ENCODE data around the gene SLC6A8.
"Not testable (repeated sequence)": the region's sequence is repeated elsewhere in the genome, so short reads cannot be mapped to it uniquely, and the experiment has no call there.

Gene SLC6A8

DNA sequence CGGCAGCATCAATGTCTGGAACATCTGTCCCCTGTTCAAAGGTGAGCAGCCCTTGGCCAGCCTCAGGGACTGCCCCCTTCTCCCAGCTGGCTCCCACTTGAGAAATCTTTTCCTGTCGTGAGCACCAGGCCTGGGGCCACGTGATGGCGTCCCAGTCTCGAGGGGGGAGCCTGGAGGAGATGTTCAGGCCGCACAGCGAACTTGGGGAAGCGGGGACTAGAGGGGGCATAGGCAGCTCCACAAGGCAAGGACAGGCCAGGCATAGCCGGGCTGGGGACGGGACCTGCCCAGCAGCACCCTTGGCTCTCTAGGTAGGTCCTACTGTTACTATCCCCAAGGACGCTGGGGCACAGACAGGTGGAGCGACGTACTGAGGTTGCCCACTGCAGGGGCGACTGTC lies 2.7 kb downstream of the SLC6A8 start:
- peaks cover 3% of the 10 kb centered on the region in 2 donors for H3K36me3 Mint-ChIP-seq
- H3K4me3 Mint-ChIP-seq = no peak overlapping the region
- H3K27me3 Mint-ChIP-seq = peaks cover 17 to 23% of the 10 kb centered on the region in 2 donors
- DNase-seq = no peak
- H3K27ac Mint-ChIP-seq = no peak overlapping the region
- H3K9me3 Mint-ChIP-seq = no peaks in the 10 kb centered on the region
- H3K4me1 Mint-ChIP-seq = peaks cover 4 to 19% of the 10 kb centered on the region in 2 donors
- ATAC-seq (replicated peaks) = no peak

DNA sequence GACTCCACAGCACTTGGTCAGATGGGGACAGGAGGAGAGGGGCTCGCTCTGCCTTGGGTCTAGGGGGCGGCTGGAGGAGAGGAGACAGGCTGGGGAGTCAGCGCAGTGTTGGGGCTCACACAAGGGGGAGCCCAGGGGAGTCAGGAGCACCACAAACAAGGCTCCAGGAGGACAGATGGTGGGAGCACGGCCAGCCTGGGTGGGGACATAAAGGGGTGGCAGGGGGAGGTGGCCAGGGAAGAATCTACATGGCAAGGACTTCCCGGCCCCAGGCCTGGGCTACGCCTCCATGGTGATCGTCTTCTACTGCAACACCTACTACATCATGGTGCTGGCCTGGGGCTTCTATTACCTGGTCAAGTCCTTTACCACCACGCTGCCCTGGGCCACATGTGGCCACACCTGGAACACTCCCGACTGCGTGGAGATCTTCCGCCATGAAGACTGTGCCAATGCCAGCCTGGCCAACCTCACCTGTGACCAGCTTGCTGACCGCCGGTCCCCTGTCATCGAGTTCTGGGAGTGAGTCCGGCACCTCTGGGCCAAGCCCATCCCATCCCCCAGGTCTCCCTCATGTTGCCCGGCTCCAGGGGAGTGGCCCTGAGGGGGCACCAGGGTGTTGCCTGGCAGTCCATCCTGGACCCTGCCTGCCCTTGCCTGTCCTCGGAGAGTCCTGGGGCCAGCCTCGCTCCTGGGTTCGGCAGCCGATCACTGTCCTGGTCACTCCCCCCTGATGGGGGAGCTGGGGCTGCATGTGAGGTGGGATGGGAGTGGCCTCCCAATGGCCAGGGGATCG lies 3.5 kb downstream of the SLC6A8 start:
- not testable (repeated sequence) for H3K27ac Mint-ChIP-seq; H3K9me3 Mint-ChIP-seq; H3K36me3 Mint-ChIP-seq; H3K4me3 Mint-ChIP-seq; DNase-seq; ATAC-seq (replicated peaks)
- H3K27me3 Mint-ChIP-seq = peaks cover 14 to 17% of the 10 kb centered on the region in 2 donors
- peaks cover 4 to 18% of the 10 kb centered on the region in 2 donors for H3K4me1 Mint-ChIP-seq

DNA sequence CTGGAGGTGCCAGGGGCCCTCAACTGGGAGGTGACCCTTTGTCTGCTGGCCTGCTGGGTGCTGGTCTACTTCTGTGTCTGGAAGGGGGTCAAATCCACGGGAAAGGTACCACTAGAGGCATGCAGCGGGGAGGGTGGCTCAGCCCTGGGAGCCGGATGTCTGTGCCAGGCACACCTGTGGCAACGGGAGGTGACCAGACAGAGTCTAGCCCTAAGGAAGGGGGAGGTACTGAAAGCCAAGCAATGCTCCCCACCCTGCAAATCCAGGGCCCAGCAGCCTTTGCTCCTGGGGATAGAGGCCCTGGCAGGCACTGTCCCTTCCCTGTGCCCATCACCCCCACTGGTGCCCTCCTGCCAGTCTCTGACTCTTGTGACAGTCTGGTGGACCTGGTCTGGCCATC lies 4.3 kb downstream of the SLC6A8 start:
- no peak overlapping the region for H3K4me3 Mint-ChIP-seq
- peaks cover 3 to 7% of the 10 kb centered on the region in 2 donors for H3K36me3 Mint-ChIP-seq
- H3K9me3 Mint-ChIP-seq = no peaks in the 10 kb centered on the region
- H3K27ac Mint-ChIP-seq = no peak overlapping the region
- peaks cover 8 to 11% of the 10 kb centered on the region in 2 donors for H3K27me3 Mint-ChIP-seq
- H3K4me1 Mint-ChIP-seq = peaks cover 4 to 13% of the 10 kb centered on the region in 2 donors
- DNase-seq (no peak), ATAC-seq (replicated peaks) (no peak)

DNA sequence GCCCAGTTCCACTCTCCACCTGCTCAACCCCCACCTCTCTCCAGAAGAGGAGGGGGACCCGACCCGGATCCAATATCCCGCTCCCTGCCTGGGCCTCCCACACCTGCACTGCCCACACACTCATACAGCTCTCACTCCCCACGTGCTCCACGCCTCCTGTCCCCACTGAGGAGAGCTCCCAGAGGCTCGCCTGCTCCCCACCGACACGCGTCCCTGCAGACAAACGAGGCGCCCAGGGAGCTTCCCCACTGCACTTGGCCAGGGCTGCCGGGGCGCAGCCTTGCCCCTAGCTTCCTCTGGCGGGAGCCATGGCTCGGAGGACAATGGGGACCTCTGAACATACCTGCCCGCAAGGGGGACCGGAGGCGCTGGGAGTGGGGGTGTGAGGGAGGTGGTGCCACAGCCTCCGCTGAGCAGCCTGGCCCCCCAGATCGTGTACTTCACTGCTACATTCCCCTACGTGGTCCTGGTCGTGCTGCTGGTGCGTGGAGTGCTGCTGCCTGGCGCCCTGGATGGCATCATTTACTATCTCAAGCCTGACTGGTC lies 5.0 kb downstream of the SLC6A8 start:
- ATAC-seq (replicated peaks) = no peak
- H3K36me3 Mint-ChIP-seq = peaks cover 9 to 12% of the 10 kb centered on the region in 2 donors

DNA sequence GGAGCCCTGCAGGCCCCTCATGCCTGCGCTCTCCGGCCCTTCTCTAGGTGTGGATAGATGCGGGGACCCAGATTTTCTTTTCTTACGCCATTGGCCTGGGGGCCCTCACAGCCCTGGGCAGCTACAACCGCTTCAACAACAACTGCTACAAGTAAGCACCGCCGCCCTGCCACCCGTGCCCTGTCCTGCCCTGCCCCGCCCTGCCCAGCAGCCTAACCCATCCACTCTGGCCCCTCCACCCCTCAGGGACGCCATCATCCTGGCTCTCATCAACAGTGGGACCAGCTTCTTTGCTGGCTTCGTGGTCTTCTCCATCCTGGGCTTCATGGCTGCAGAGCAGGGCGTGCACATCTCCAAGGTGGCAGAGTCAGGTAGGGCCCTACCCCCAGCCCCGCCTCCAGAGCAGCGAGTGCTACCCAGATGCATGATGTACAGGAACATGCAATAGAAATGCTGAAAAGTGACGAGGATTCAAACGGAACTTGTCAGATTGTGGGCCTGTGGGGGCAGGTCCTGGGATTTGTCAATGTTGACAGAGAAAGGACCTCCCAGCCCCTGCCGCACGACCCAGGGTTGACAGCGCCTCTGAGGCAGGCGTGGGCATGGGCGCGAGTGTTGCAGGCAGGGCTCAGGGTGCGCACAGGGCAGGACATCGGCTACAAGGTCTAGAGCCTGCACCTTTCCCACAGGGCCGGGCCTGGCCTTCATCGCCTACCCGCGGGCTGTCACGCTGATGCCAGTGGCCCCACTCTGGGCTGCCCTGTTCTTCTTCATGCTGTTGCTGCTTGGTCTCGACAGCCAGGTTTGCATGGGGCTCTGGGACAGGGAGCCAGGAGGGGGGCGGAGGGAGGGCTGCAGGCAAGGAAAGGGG lies 5.7 kb downstream of the SLC6A8 start:
- no peaks in the 10 kb centered on the region for H3K9me3 Mint-ChIP-seq
- H3K27me3 Mint-ChIP-seq = peaks cover 8 to 11% of the 10 kb centered on the region in 2 donors
- H3K27ac Mint-ChIP-seq = no peak overlapping the region
- peaks cover 4 to 8% of the 10 kb centered on the region in 2 donors for H3K4me1 Mint-ChIP-seq
- H3K36me3 Mint-ChIP-seq = peaks cover 9 to 13% of the 10 kb centered on the region in 2 donors
- H3K4me3 Mint-ChIP-seq = no peak overlapping the region
- no peak for DNase-seq
- peak in 1 of 2 donors; percentile 12 for ATAC-seq (replicated peaks)

More for the DNA sequence above, 5.0 kb downstream of the SLC6A8 start:
- Mint-ChIP-seq H3K4me3 (no peak overlapping the region), H3K9me3 (no peaks in the 10 kb centered on the region), H3K27ac (peak overlapping the region; percentile 43), H3K4me1 (peaks cover 4 to 8% of the 10 kb centered on the region in 2 donors), H3K27me3 (peaks cover 8 to 11% of the 10 kb centered on the region in 2 donors)
- DNase-seq = no peak

DNA sequence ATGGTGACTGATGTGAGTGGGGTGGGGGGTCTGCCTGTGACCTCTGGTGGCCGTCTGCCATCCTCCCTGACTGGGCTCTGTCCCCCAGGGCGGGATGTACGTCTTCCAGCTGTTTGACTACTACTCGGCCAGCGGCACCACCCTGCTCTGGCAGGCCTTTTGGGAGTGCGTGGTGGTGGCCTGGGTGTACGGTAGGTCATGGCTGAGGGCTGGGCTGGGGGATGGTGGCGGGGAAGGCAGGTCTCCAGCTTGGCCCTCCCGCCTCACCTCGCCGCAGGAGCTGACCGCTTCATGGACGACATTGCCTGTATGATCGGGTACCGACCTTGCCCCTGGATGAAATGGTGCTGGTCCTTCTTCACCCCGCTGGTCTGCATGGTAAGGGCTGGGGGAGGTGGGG lies 6.5 kb downstream of the SLC6A8 start:
- H3K9me3 Mint-ChIP-seq; H3K27ac Mint-ChIP-seq; ATAC-seq (replicated peaks); H3K4me1 Mint-ChIP-seq; DNase-seq; H3K4me3 Mint-ChIP-seq: not testable (repeated sequence)
- H3K27me3 Mint-ChIP-seq = peaks cover 8 to 11% of the 10 kb centered on the region in 2 donors
- peaks cover 9 to 13% of the 10 kb centered on the region in 2 donors for H3K36me3 Mint-ChIP-seq

DNA sequence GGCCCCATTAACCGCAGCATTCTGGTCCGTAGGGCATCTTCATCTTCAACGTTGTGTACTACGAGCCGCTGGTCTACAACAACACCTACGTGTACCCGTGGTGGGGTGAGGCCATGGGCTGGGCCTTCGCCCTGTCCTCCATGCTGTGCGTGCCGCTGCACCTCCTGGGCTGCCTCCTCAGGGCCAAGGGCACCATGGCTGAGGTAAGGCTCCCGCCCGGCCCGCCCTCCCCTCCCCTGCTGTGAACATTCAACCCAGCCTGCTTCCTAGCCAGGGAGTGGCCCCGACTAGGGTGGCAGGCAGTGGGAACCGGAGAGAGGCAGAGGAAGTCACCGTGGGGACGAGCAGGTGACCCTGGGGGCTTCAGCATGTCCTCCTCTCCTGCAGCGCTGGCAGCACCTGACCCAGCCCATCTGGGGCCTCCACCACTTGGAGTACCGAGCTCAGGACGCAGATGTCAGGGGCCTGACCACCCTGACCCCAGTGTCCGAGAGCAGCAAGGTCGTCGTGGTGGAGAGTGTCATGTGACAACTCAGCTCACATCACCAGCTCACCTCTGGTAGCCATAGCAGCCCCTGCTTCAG lies 7.1 kb downstream of the SLC6A8 start:
- H3K4me3 Mint-ChIP-seq = no peak overlapping the region
- H3K36me3 Mint-ChIP-seq = peaks cover 9 to 13% of the 10 kb centered on the region in 2 donors
- no peak for ATAC-seq (replicated peaks)
- H3K9me3 Mint-ChIP-seq = no peaks in the 10 kb centered on the region
- no peak for DNase-seq
- H3K4me1 Mint-ChIP-seq = peaks cover 3 to 8% of the 10 kb centered on the region in 2 donors
- H3K27ac Mint-ChIP-seq = no peak overlapping the region
- peaks cover 8 to 11% of the 10 kb centered on the region in 2 donors for H3K27me3 Mint-ChIP-seq

DNA sequence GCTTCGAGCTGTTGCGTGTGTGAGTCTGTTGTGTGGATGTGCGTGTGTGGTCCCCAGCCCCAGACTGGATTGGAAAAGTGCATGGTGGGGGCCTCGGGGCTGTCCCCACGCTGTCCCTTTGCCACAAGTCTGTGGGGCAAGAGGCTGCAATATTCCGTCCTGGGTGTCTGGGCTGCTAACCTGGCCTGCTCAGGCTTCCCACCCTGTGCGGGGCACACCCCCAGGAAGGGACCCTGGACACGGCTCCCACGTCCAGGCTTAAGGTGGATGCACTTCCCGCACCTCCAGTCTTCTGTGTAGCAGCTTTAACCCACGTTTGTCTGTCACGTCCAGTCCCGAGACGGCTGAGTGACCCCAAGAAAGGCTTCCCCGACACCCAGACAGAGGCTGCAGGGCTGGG lies 8.4 kb downstream of the SLC6A8 start:
- Mint-ChIP-seq H3K4me1 (peaks cover 2 to 8% of the 10 kb centered on the region in 2 donors), H3K4me3 (no peak overlapping the region), H3K27ac (no peak overlapping the region), H3K27me3 (no peaks in the 10 kb centered on the region), H3K9me3 (no peaks in the 10 kb centered on the region), H3K36me3 (peaks cover 13 to 22% of the 10 kb centered on the region in 2 donors)
- DNase-seq (no peak), ATAC-seq (replicated peaks) (no peak)

DNA sequence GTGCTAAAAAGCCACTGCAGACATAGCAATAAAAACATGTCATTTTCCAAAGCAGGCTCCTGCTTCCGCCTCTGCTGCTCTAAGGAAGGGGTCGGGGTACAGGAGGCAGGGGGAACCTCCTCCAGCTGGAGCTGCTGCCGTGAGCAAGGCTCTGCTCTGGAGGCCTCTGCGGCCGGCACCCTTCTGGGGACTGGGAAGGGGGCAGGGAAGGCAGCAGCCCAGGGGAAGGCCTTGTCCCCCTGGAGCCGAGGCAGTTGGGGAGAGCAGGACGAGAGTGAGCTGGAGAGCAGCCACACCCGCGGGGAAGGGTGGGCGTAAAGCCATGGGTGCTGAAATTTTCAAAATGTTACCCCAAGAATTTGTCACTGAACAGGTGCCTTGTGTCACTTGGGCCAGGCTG lies 8.8 kb downstream of the SLC6A8 start:
- H3K36me3 Mint-ChIP-seq = peaks cover 13 to 26% of the 10 kb centered on the region in 2 donors
- H3K27ac Mint-ChIP-seq; ATAC-seq (replicated peaks): not testable (repeated sequence)

DNA sequence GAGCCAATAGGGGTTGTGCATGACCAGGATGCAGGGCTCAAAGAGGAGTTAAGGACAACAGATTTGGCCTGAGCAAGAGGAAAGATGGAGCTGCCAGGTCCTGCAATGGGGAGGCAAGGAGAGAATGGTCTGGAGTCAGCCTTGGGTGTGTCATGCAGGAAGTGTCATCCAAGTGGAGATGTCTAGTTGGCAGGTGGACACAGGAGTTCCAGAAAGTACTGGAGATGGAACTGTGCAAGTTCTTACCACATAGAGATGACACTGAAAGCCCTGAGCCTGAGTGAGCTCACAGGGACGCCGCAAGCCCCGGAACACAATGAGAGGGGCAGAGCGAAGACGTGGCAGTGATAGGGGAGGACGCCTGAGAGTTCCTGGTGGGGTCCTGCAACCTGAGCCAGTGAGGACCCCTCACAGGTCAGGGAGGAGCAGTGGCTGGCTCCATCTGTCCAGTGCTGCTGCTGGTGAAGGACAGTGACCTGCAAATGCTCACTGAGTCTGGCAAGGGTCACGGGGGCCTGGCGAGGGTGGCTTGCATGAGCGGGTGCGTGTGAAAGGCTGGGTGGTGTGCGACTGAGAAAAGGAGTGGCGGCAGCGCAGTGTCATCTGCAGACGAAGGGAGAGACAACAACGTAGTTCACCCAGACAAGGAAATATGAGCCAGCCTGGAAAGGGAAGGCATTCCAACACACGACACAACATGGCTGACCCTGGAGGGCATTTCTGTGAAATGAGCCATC lies 9.4 kb downstream of the SLC6A8 start:
- not testable (repeated sequence) for H3K4me1 Mint-ChIP-seq

More for the DNA sequence above, 8.8 kb downstream of the SLC6A8 start:
- H3K4me3 Mint-ChIP-seq, H3K9me3 Mint-ChIP-seq, DNase-seq, H3K27me3 Mint-ChIP-seq, H3K4me1 Mint-ChIP-seq: not testable (repeated sequence)

DNA sequence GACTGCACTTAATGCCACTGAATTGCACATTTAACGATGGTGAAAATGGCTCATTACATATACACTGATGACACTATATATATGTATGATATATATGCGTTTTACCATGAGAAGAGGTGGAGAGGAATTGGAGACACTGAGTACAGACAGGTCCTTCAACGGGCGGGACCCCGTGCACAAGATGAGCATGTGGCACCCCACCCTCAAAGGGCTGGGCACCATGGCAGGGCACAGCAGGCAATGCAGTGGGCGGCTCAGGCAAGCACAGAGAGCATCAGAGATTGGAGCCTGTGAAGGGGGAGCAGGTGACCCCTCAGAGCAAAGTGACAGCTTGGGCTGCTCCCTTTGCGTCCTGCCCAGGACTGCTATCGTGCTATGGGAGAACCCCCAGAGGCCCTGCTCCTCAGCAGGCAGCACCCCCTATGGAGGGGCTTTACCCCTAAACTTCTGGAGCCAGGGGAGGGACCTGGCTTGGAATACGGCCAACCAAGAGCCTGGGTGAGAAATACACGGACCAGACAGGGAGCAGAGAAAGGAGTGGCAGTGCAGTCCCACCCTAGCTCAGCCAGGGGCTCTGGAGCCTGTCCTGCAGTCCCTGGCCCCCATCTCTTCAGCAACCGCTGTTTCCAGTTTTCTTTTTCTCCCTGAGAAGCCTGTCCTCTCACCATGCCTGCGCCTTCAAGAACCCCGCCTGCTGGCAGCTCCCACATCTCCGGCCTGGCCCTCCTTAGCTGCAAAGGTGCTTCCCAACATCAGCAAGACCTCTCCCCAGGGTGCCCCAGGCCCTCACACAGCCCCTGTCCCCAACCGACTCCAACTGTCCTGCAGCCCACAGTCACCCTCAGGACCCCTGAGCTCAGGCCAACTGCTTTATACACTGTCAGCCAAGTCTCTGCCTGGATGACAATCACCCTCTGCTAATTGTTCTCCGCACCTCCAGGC lies 10.5 kb downstream of the SLC6A8 start:
- Mint-ChIP-seq H3K27me3 (no peaks in the 10 kb centered on the region), H3K27ac (no peak overlapping the region), H3K9me3 (no peaks in the 10 kb centered on the region), H3K36me3 (peaks cover 13 to 27% of the 10 kb centered on the region in 2 donors), H3K4me1 (no peaks in the 10 kb centered on the region), H3K4me3 (no peak overlapping the region)
- ATAC-seq (replicated peaks) = no peak
- no peak for DNase-seq

More for the DNA sequence above, 9.4 kb downstream of the SLC6A8 start:
- Mint-ChIP-seq H3K27ac (peak overlapping the region; percentile 72), H3K36me3 (peaks cover 13 to 27% of the 10 kb centered on the region in 2 donors)
- not testable (repeated sequence) for H3K27me3 Mint-ChIP-seq; ATAC-seq (replicated peaks); DNase-seq; H3K4me3 Mint-ChIP-seq; H3K9me3 Mint-ChIP-seq

DNA sequence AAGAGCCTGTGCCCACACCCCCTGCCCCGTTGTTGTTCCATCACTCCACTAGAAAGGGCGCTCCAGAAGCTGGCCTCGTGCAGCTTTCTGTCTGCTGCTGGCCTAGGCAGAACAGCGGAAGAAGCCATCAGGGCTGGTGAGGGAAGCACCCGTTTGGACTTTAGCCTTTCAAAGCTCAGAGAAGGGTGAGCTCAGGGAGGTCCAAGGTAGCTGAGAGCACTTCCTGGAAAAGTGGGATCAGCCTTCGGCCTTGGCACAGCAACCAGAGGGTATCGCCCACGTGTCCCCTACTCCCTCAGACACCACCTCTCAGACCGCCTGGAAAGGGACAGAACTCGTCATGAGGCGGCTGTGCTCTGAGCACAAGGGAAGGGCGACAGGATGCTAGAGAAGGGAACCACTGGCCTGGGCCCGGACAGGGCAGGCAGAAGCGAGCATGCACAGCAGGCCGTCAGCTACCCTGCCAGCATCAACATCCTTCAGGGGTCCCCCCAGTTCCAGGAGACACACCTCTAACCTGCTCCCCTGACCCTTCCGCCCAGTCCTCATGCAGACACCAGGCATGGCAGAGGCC lies 11.6 kb downstream of the SLC6A8 start:
- H3K27ac Mint-ChIP-seq; ATAC-seq (replicated peaks); H3K27me3 Mint-ChIP-seq; H3K9me3 Mint-ChIP-seq; H3K4me3 Mint-ChIP-seq; DNase-seq; H3K4me1 Mint-ChIP-seq: not testable (repeated sequence)
- peaks cover 16 to 27% of the 10 kb centered on the region in 2 donors for H3K36me3 Mint-ChIP-seq

All from stimulated activated naive B cell treated with anti-CD40 and anti-IgM and Interleukin-4, amounts not matched to agents 10 μg/mL and 1 μg/mL and 100 μg/mL, for 72 hours (primary cell).